Erythroblast (primary cell): ENCODE results near the gene QRFP.

Experiments
- GATA1 ChIP-seq: IDR thresholded peaks from 2 replicates; pipeline ENCODE4 v1.6.1; 2011; ENCODE audit warnings: low read depth, mild to moderate bottlenecking, control low read depth, low read length, moderate library complexity
- POLR2A ChIP-seq: IDR thresholded peaks from 2 replicates; pipeline ENCODE4 v1.6.1; 2011; ENCODE audit warnings: mild to moderate bottlenecking, low read length

GRCh38 chr9:130940027-130940549, 43.5 kb upstream of the QRFP start:
- TF ChIP-seq POLR2A (no peak), GATA1 (no peak)
